ENCODE measurements around the gene NADK2. TPM values are rescaled to one million over a fixed set of nuclear protein-coding genes. Genes with fewer than 3 reads are reported as not detected.

NADK2 gene
- total RNA-seq, 4 donors from 2014 or later = 44.6 to 74.8 (median 59.5) TPM

- WGBS = 93% methylated on average over 1 of the region's 1 CpG
- H3K27ac ChIP-seq (replicated peaks in 1 of 4) = no peak overlapping the region
- TF ChIP-seq EP300 (IDR thresholded peaks at IDR 0.05) = no peak
- TF ChIP-seq POLR2A (IDR thresholded peaks at IDR 0.05; ENCODE audit: low read depth) = no peak
- TF ChIP-seq CTCF (IDR thresholded peaks at IDR 0.05) = no peak
- no peak for TF ChIP-seq POLR2AphosphoS5 (IDR thresholded peaks at IDR 0.05)
- peaks cover 16 to 67% (median 41%) of the 10 kb centered on the region in 4 donors for H3K36me3 ChIP-seq
- H3K27me3 ChIP-seq = no peaks in the 10 kb centered on the region
- peaks cover 0 to 17% (median 12%) of the 10 kb centered on the region in 4 donors for H3K4me1 ChIP-seq
- H3K9me3 ChIP-seq = no peaks in the 10 kb centered on the region
- intact Hi-C loops (cut with DNase I) = no loop called here
- no peak for DNase-seq (ENCODE audit: extremely low spot score)
- H3K4me3 ChIP-seq = no peak overlapping the region
These were observed 23.7 kb downstream of the NADK2 start for GRCh38 chr5:36217988-36218387.

GRCh38 chr5:36217567-36217966 lies 24.2 kb downstream of the NADK2 start:
- no peak for DNase-seq (ENCODE audit: extremely low spot score)
- no peaks in the 10 kb centered on the region for H3K27me3 ChIP-seq
- H3K4me3 ChIP-seq = no peak overlapping the region
- intact Hi-C loops (cut with DNase I) = no loop called here
- no peak overlapping the region for H3K27ac ChIP-seq (replicated peaks in 1 of 4)
- H3K4me1 ChIP-seq = peaks cover 0 to 17% (median 9%) of the 10 kb centered on the region in 4 donors
- TF ChIP-seq POLR2AphosphoS5 (IDR thresholded peaks at IDR 0.05) (no peak), POLR2A (IDR thresholded peaks at IDR 0.05; ENCODE audit: low read depth) (no peak), EP300 (IDR thresholded peaks at IDR 0.05) (no peak), CTCF (IDR thresholded peaks at IDR 0.05) (no peak)
- peaks cover 21 to 71% (median 43%) of the 10 kb centered on the region in 4 donors for H3K36me3 ChIP-seq
- H3K9me3 ChIP-seq = no peaks in the 10 kb centered on the region
- WGBS = 90% methylated on average over 1 of the region's 1 CpG

GRCh38 chr5:36215910-36216309 lies 25.8 kb downstream of the NADK2 start:
- no peak for DNase-seq (ENCODE audit: extremely low spot score)
- intact Hi-C loops (cut with DNase I) = no loop called here
- Histone ChIP-seq H3K27me3 (no peaks in the 10 kb centered on the region), H3K4me3 (no peak overlapping the region), H3K36me3 (peaks cover 24 to 77% (median 50%) of the 10 kb centered on the region in 4 donors), H3K4me1 (peaks cover 0 to 11% (median 5%) of the 10 kb centered on the region in 4 donors), H3K9me3 (no peaks in the 10 kb centered on the region), H3K27ac (replicated peaks in 1 of 4) (no peak overlapping the region)
- TF ChIP-seq POLR2A (IDR thresholded peaks at IDR 0.05; ENCODE audit: low read depth) (no peak), CTCF (IDR thresholded peaks at IDR 0.05) (no peak), EP300 (IDR thresholded peaks at IDR 0.05) (no peak), POLR2AphosphoS5 (IDR thresholded peaks at IDR 0.05) (no peak)
- WGBS = 78% methylated on average over 2 of the region's 2 CpGs

- Histone ChIP-seq H3K36me3 (peaks cover 20 to 73% (median 47%) of the 10 kb centered on the region in 4 donors), H3K27me3 (no peaks in the 10 kb centered on the region), H3K27ac (replicated peaks in 1 of 4) (no peak overlapping the region), H3K4me1 (peaks cover 0 to 11% (median 5%) of the 10 kb centered on the region in 4 donors), H3K9me3 (no peaks in the 10 kb centered on the region), H3K4me3 (no peak overlapping the region)
- intact Hi-C loops (cut with DNase I) = no loop called here
- WGBS = 78% methylated on average over 3 of the region's 3 CpGs
- no peak for DNase-seq (ENCODE audit: extremely low spot score)
- no peak for TF ChIP-seq POLR2AphosphoS5 (IDR thresholded peaks at IDR 0.05)
- peak in 2 of 3 experiments; percentile 17 to 21 for TF ChIP-seq CTCF (IDR thresholded peaks at IDR 0.05)
These were observed 27.3 kb downstream of the NADK2 start for GRCh38 chr5:36214436-36214835.

GRCh38 chr5:36209664-36210063 lies 32.1 kb downstream of the NADK2 start:
- intact Hi-C loops (cut with DNase I) = no loop called here
- TF ChIP-seq EP300 (IDR thresholded peaks at IDR 0.05) = no peak
- DNase-seq (ENCODE audit: extremely low spot score) = no peak
- H3K4me1 ChIP-seq = peaks cover 0 to 11% (median 5%) of the 10 kb centered on the region in 4 donors
- 98% methylated on average over 3 of the region's 3 CpGs for WGBS
- H3K27me3 ChIP-seq = no peaks in the 10 kb centered on the region
- peaks cover 32 to 59% (median 44%) of the 10 kb centered on the region in 4 donors for H3K36me3 ChIP-seq
- no peaks in the 10 kb centered on the region for H3K9me3 ChIP-seq
- H3K4me3 ChIP-seq = no peak overlapping the region
- no peak overlapping the region for H3K27ac ChIP-seq (replicated peaks in 1 of 4)
